H1 (cell line): ENCODE results near the gene FOXC1. TPM values are rescaled to one million over a fixed set of nuclear protein-coding genes. Genes with fewer than 3 reads are reported as not detected.

Experiments
- CEBPB ChIP-seq: IDR thresholded peaks from 2 replicates; pipeline ENCODE4 v1.6.1; 2012; ENCODE audit warnings: low read depth, low read length
- SIN3A ChIP-seq, 2 experiments: IDR thresholded peaks in 1 of 2; conservative IDR thresholded peaks in 1 of 2; 2 replicates each; pipeline ENCODE4 v1.6.1; 2011 to 2012; ENCODE audit warnings: low read length in 2 of 2, improper control_type of control experiment in 1 of 2, low read depth in 1 of 2, mild to moderate bottlenecking in 1 of 2
- SP4 ChIP-seq: IDR thresholded peaks from 2 replicates; pipeline ENCODE4 v1.6.1; 2012; ENCODE audit warnings: low read length, inconsistent platforms
- polyA plus RNA-seq, 7 experiments: library from polyadenylated mRNA; depleted of rRNA in 3 of 7; stranded (reverse) in 5 of 7; unstranded in 2 of 7; fragments of >200 nt in 5 of 7; fragments of 200-250 nt in 2 of 7; gene quantifications; 1 replicate in 5 of 7; 2 replicates in 1 of 7; 4 replicates in 1 of 7; pipeline versions ENCODE4 v1.2.1 to v1.2.3, GENCODE V29; 2011 to 2013; ENCODE audit warnings: missing spikeins in 2 of 7, mixed read lengths in 2 of 7
- total RNA-seq: library from RNA; stranded (reverse); fragmentation: NEBNext Ultra II Directional; extraction: Animal tissue kit (Norgen Biotek cat#: 25700); gene quantifications from 2 replicates; pipeline ENCODE4 v1.2.1, GENCODE V29; 2021

FOXC1 gene
- total and polyA plus RNA-seq, 2 of the 8 experiments (the other 6 are each of a cell fraction or from before 2014, with no cell fraction given): 0.22 TPM; not detected in 1

DNA sequence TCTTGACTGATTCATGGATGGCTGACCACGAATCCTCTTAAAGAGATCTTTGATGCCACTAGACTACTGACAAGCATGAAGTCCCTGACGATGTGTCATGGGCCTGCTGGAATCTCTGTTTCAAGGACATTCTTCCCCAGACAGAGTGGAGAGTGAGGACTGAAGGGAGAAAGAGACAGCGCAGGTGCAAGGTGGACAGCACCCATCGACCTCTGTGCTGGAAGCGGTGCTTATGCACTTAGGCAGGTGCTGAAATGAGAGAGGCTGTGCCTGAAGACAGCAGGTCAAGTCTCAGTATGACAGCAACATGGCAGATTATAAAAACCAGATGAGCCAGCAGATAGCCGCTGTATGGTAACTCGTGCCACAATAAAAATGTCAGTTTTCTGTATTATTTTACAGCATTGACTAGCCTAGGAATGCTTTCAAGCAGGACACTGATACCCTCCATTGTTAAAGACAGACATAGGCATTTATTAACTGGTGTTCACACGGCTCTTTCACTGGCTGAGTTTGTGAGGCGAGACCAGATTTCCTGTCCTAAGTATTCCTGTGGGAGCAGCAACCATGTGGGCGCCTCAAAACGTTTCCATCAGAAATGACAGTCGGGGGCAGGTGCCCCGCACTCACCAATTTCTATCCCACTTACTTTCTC lies 47.5 kb downstream of the FOXC1 start (continued):
- TF ChIP-seq SP4 (no peak), SIN3A (conservative IDR thresholded peaks at IDR 0.05 in 1 of 2, IDR thresholded peaks at IDR 0.05 in 1 of 2; ENCODE audit: low read depth in 1 of 2, low read length in 2 of 2) (no peak), CEBPB (no peak)
